ENCODE data around the gene RMI2. TPM values are rescaled to one million over a fixed set of nuclear protein-coding genes. Genes with fewer than 3 reads are reported as not detected.

RMI2 gene
- total RNA-seq: 39.6 and 41.9 TPM in 2 replicates
- long read RNA-seq, partial matches to known transcripts: 0 of 6 reads
- long read RNA-seq, other reads (novel, unspliced or antisense): 3 of 6 reads

DNA sequence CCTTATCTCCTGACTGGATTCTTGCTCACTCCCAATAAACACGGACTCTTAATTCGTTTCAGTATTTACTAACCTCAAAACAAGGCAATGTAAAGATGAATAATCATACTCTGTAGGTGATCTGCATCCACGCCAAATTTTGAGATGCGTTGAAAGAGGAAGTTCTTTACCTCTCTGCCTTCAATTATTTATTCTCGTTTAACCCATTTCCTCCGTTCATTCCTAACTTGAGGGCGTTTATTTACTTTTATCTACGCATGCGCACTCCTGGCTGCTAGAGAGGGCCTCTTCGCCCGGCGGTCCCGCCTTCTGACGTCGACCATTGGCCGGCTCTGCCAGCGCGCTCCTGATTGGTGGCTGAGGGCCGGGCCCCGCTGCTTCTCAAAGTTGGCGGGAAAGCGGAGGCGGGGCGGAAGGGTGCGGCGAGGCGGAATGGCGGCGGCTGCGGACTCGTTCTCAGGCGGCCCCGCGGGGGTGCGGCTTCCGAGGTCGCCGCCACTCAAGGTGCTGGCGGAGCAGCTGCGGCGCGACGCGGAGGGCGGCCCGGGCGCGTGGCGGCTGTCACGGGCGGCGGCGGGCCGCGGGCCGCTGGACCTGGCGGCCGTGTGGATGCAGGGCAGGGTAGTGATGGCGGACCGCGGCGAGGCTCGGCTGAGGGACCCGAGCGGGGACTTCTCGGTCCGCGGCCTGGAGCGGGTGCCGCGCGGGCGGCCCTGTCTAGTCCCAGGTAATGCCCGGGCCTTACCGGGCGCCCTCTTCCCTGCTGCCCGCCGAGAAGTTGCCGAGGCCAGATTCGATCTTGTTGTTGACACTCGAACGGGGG, at the start of gene RMI2:
Gene RMI2, plus strand, starts transcription at position 420 of the 823 bp plus-strand sequence. Its CDS starts 13 bp downstream, at position 433.
- Mint-ChIP-seq H3K9me3 (no peaks in the 10 kb centered on the region), H3K4me1 (peaks cover 32% of the 10 kb centered on the region), H3K4me3 (peak within 1 kb of the TSS; percentile 95), H3K36me3 (ENCODE audit: low read depth) (no peaks in the 10 kb centered on the region), H3K27ac (ENCODE audit: unreplicated experiment) (peak within 1 kb of the TSS; percentile 80), H3K27me3 (ENCODE audit: low read depth) (no peaks in the 10 kb centered on the region)
- TF ChIP-seq, protein P1, sequence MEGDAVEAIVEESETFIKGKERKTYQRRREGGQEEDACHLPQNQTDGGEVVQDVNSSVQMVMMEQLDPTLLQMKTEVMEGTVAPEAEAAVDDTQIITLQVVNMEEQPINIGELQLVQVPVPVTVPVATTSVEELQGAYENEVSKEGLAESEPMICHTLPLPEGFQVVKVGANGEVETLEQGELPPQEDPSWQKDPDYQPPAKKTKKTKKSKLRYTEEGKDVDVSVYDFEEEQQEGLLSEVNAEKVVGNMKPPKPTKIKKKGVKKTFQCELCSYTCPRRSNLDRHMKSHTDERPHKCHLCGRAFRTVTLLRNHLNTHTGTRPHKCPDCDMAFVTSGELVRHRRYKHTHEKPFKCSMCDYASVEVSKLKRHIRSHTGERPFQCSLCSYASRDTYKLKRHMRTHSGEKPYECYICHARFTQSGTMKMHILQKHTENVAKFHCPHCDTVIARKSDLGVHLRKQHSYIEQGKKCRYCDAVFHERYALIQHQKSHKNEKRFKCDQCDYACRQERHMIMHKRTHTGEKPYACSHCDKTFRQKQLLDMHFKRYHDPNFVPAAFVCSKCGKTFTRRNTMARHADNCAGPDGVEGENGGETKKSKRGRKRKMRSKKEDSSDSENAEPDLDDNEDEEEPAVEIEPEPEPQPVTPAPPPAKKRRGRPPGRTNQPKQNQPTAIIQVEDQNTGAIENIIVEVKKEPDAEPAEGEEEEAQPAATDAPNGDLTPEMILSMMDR (conservative IDR thresholded peaks at IDR 0.05): peak; percentile 27
- peak; percentile 91 for DNase-seq (ENCODE audit: low read depth, low spot score)

GRCh38 chr16:11295672-11296071, 49.6 kb upstream of the RMI2 start:
- Mint-ChIP-seq H3K27me3 (ENCODE audit: low read depth) (peaks cover 2% of the 10 kb centered on the region), H3K4me1 (peaks cover 13% of the 10 kb centered on the region), H3K9me3 (no peaks in the 10 kb centered on the region), H3K27ac (ENCODE audit: unreplicated experiment) (no peak overlapping the region), H3K4me3 (no peak overlapping the region), H3K36me3 (ENCODE audit: low read depth) (no peaks in the 10 kb centered on the region)
- TF ChIP-seq, protein P1 (conservative IDR thresholded peaks at IDR 0.05): no peak
- DNase-seq (ENCODE audit: low read depth, low spot score): no peak

GRCh38 chr16:11296351-11296705, 48.9 kb upstream of the RMI2 start:
- Mint-ChIP-seq H3K4me1 (peaks cover 11% of the 10 kb centered on the region), H3K36me3 (ENCODE audit: low read depth) (no peaks in the 10 kb centered on the region), H3K27ac (ENCODE audit: unreplicated experiment) (no peak overlapping the region), H3K9me3 (no peaks in the 10 kb centered on the region), H3K27me3 (ENCODE audit: low read depth) (peaks cover 2% of the 10 kb centered on the region), H3K4me3 (no peak overlapping the region)
- no peak for DNase-seq (ENCODE audit: low read depth, low spot score)
- TF ChIP-seq, protein P1 (conservative IDR thresholded peaks at IDR 0.05): no peak

GRCh38 chr16:11296706-11297491, 48.4 kb upstream of the RMI2 start:
- Mint-ChIP-seq H3K36me3 (ENCODE audit: low read depth) (no peaks in the 10 kb centered on the region), H3K4me3 (no peak overlapping the region), H3K27me3 (ENCODE audit: low read depth) (peaks cover 2% of the 10 kb centered on the region), H3K4me1 (peaks cover 7% of the 10 kb centered on the region), H3K9me3 (no peaks in the 10 kb centered on the region), H3K27ac (ENCODE audit: unreplicated experiment) (no peak overlapping the region)
- TF ChIP-seq, protein P1 (conservative IDR thresholded peaks at IDR 0.05): no peak
- no peak for DNase-seq (ENCODE audit: low read depth, low spot score)

DNA sequence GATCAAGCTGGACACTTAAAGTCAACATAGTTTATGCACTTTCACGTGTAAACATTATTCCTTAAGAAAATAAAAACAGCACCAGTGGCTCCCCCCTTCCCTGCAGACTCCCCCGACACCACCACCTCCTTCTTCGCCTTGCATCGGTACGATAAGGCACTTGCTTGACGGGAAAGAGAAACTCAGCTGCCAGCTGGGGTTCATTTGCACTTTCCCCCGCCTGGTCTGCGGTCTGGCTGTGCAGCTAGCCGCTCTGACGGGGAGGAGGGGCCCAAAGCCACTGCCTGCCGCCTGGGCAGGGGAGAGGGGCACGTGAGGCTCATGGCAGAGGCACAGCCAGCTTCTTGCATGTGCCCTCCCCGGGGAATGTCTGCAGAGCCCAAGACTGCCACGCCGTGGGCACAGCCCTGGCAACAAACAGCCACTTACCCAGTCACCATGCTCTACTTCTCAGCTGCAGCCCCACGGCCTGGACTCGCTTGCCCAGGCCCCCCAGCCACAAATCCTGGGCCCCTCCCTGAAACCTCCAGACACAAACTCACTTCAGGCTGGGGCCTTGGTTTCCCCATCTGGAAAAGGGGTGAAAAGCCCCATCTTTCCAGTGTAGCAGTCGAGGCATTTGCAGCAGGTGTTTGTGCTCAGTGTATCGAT, 47.6 kb upstream of the RMI2 start:
- H3K36me3 Mint-ChIP-seq (ENCODE audit: low read depth): no peaks in the 10 kb centered on the region
- H3K9me3 Mint-ChIP-seq: no peaks in the 10 kb centered on the region
- H3K27ac Mint-ChIP-seq (ENCODE audit: unreplicated experiment): no peak overlapping the region
- H3K4me3 Mint-ChIP-seq: no peak overlapping the region
- peaks cover 7% of the 10 kb centered on the region for H3K4me1 Mint-ChIP-seq
- TF ChIP-seq, protein P1 (conservative IDR thresholded peaks at IDR 0.05): no peak
- DNase-seq (ENCODE audit: low read depth, low spot score): no peak
- peaks cover 2% of the 10 kb centered on the region for H3K27me3 Mint-ChIP-seq (ENCODE audit: low read depth)
